ENCODE data around the gene RGS6.

GRCh38 chr14:72129291-72129690 lies 197.1 kb downstream of the RGS6 start:
- TF ChIP-seq CTCF (conservative IDR thresholded peaks at IDR 0.05; ENCODE audit: low read depth, low read length) (no peak), EZH2phosphoT487 (IDR thresholded peaks at IDR 0.05; ENCODE audit: borderline replicate concordance, low read length) (no peak), EZH2 (IDR thresholded peaks at IDR 0.05; ENCODE audit: low read length, unreplicated experiment) (no peak)
